ENCODE measurements around the gene MXD1. TPM values are rescaled to one million over a fixed set of nuclear protein-coding genes. Genes with fewer than 3 reads are reported as not detected.

The MXD1 gene
- total RNA-seq, 6 experiments from 2014 or later = 3.5 to 13.1 (median 4.3) TPM

- Histone ChIP-seq H3K4me3 (no peak overlapping the region), H3K9me3 (no peaks in the 10 kb centered on the region), H3K4me1 (peaks cover 0 to 8% (median 0%) of the 10 kb centered on the region in 4 donors), H3K36me3 (peaks cover 3 to 41% (median 5%) of the 10 kb centered on the region in 4 donors), H3K27ac (no peak overlapping the region), H3K27me3 (no peaks in the 10 kb centered on the region)
- no peak for ATAC-seq
- TF ChIP-seq CTCF (IDR thresholded peaks at IDR 0.05) (no peak), POLR2A (IDR thresholded peaks at IDR 0.05) (no peak)
- 77% methylated on average over 10 of the region's 11 CpGs for whole genome bisulfite sequencing (ENCODE audit: insufficient coverage, low coverage, low lambda C conversion rate, missing lambda C conversion rate)
- intact Hi-C loops (cut with DNase I) = loop anchor here in 1 of 2 donors (10.0 kb wide), 1 partner anchor 1002 kb away; no protein-coding TSS in a partner anchor
- DNase-seq = no peak
Observed at GRCh38 chr2:69943000-69943842, 28.3 kb downstream of the MXD1 start.

- WGBS (ENCODE audit: insufficient coverage, low coverage, low lambda C conversion rate, missing lambda C conversion rate) = 47% methylated on average over 5 of the region's 9 CpGs
- Histone ChIP-seq H3K4me1 (peaks cover 0 to 8% (median 0%) of the 10 kb centered on the region in 4 donors), H3K27me3 (no peaks in the 10 kb centered on the region), H3K4me3 (no peak overlapping the region), H3K9me3 (no peaks in the 10 kb centered on the region), H3K36me3 (peaks cover 0 to 34% (median 1%) of the 10 kb centered on the region in 4 donors), H3K27ac (no peak overlapping the region)
- intact Hi-C loops (cut with DNase I) = loop anchor here in 1 of 2 donors (10.0 kb wide), 1 partner anchor 1001 kb away; no protein-coding TSS in a partner anchor
- TF ChIP-seq POLR2A (IDR thresholded peaks at IDR 0.05) (no peak), CTCF (IDR thresholded peaks at IDR 0.05) (no peak)
- no peak for DNase-seq
- no peak for ATAC-seq
Observed at GRCh38 chr2:69943843-69944525, 29.1 kb downstream of the MXD1 start.

GRCh38 chr2:69944756-69945155 lies 29.8 kb downstream of the MXD1 start:
- H3K4me3 ChIP-seq = no peak overlapping the region
- no peaks in the 10 kb centered on the region for H3K9me3 ChIP-seq
- TF ChIP-seq CTCF (IDR thresholded peaks at IDR 0.05) = no peak
- TF ChIP-seq POLR2A (IDR thresholded peaks at IDR 0.05) = no peak
- DNase-seq (no peak), ATAC-seq (no peak)
- no peak overlapping the region for H3K27ac ChIP-seq
- WGBS (ENCODE audit: insufficient coverage, low coverage, low lambda C conversion rate, missing lambda C conversion rate) = 93% methylated on average over 7 of the region's 7 CpGs
- intact Hi-C loops (cut with DNase I) = loop anchor here in 1 of 2 donors (10.0 kb wide), 1 partner anchor 1000 kb away; no protein-coding TSS in a partner anchor
- no peaks in the 10 kb centered on the region for H3K27me3 ChIP-seq
- H3K4me1 ChIP-seq = peaks cover 0 to 4% (median 0%) of the 10 kb centered on the region in 4 donors
- peaks cover 0 to 27% (median 1%) of the 10 kb centered on the region in 4 donors for H3K36me3 ChIP-seq

- intact Hi-C loops (cut with DNase I) = loop anchor here in 1 of 2 donors (10.0 kb wide), 1 partner anchor 999 kb away; no protein-coding TSS in a partner anchor
- no peaks in the 10 kb centered on the region for H3K9me3 ChIP-seq
- no peaks in the 10 kb centered on the region for H3K4me1 ChIP-seq
- TF ChIP-seq POLR2A (IDR thresholded peaks at IDR 0.05) (no peak), CTCF (IDR thresholded peaks at IDR 0.05) (no peak)
- 72% methylated on average over 7 of the region's 8 CpGs for WGBS (ENCODE audit: insufficient coverage, low coverage, low lambda C conversion rate, missing lambda C conversion rate)
- peaks cover 0 to 21% (median 1%) of the 10 kb centered on the region in 4 donors for H3K36me3 ChIP-seq
- H3K4me3 ChIP-seq = no peak overlapping the region
- ATAC-seq (peak; percentile 36 to 50 (median 39)), DNase-seq (no peak)
- no peaks in the 10 kb centered on the region for H3K27me3 ChIP-seq
- peak overlapping the region in 2 of 3 donors; percentile 13 to 28 for H3K27ac ChIP-seq
Observed at GRCh38 chr2:69945441-69945840, 30.5 kb downstream of the MXD1 start.
